Left hindlimb (tissue), 1 donor: Measurements from ENCODE around the gene FBXO11.

ENCODE experiments used
- DNase-seq: peaks from one replicate; pipeline ENCODE4 v3.0.0-alpha.2; 2018

The FBXO11 gene

GRCh38 chr2:47783486-47784351, 122.6 kb downstream of the FBXO11 start:
- DNase-seq, result peak; percentile 90

GRCh38 chr2:47782671-47783485, 123.4 kb downstream of the FBXO11 start, which contains the start of gene MSH6:
MSH6 (plus strand) TSS chr2:47783145; CDS start chr2:47783234, 89 bp downstream.
- peak; percentile 94 for DNase-seq

GRCh38 chr2:47782381-47782670, 124.0 kb downstream of the FBXO11 start:
- no peak for DNase-seq

- no peak for DNase-seq
These were observed 126.9 kb downstream of the FBXO11 start for GRCh38 chr2:47779426-47779790.

GRCh38 chr2:47778698-47779425, 127.4 kb downstream of the FBXO11 start:
- no peak for DNase-seq

GRCh38 chr2:47777277-47777937, 128.9 kb downstream of the FBXO11 start:
- DNase-seq, result no peak

- DNase-seq, result no peak
These were observed 131.7 kb downstream of the FBXO11 start for GRCh38 chr2:47774567-47774966.

- DNase-seq, result no peak
These were observed 134.0 kb downstream of the FBXO11 start for GRCh38 chr2:47772343-47772742.

- DNase-seq, result no peak
These were observed 135.1 kb downstream of the FBXO11 start for GRCh38 chr2:47771211-47771610.

- DNase-seq, result no peak
These were observed 137.0 kb downstream of the FBXO11 start for GRCh38 chr2:47769318-47769717.

- DNase-seq, result peak; percentile 74
These were observed 138.3 kb downstream of the FBXO11 start for GRCh38 chr2:47767880-47768609.

- DNase-seq, result no peak
These were observed 138.8 kb downstream of the FBXO11 start for GRCh38 chr2:47767497-47767844.

- DNase-seq, result no peak
These were observed 154.4 kb downstream of the FBXO11 start for GRCh38 chr2:47751856-47752414.

GRCh38 chr2:47747878-47748277, 158.4 kb downstream of the FBXO11 start:
- DNase-seq, result no peak

GRCh38 chr2:47744074-47744473, 162.2 kb downstream of the FBXO11 start:
- no peak for DNase-seq

GRCh38 chr2:47741637-47742036, 164.7 kb downstream of the FBXO11 start:
- no peak for DNase-seq

GRCh38 chr2:47741101-47741500, 165.2 kb downstream of the FBXO11 start:
- no peak for DNase-seq
